ES-I3 (cell line): Measurements from ENCODE around the gene C4orf33.
"Not testable (repeated sequence)": the region's sequence is repeated elsewhere in the genome, so short reads cannot be mapped to it uniquely, and the experiment has no call there.

ENCODE experiments used
- H3K36me3 ChIP-seq: 2 replicates; pipeline ENCODE4 v1.6.1; 2013; ENCODE audit warnings: mild to moderate bottlenecking, low read length, control low read depth, moderate library complexity; ENCODE audit not compliant: insufficient read depth
- H3K4me1 ChIP-seq: 2 replicates; pipeline ENCODE4 v1.6.1; 2013; ENCODE audit warnings: mild to moderate bottlenecking, control low read depth, low read length; ENCODE audit not compliant: insufficient read depth
- H3K9ac ChIP-seq: 2 replicates; pipeline ENCODE4 v1.6.1; 2013; ENCODE audit warnings: low read depth, mild to moderate bottlenecking, low read length, moderate library complexity
- H3K9me3 ChIP-seq: 2 replicates; pipeline ENCODE4 v1.6.1; 2013; ENCODE audit warnings: mild to moderate bottlenecking, low read length, moderate library complexity; ENCODE audit not compliant: control insufficient read depth, insufficient read depth

The C4orf33 gene

GRCh38 chr4:129098531-129099001, 2.6 kb downstream of the C4orf33 start:
- H3K4me1 ChIP-seq, result no peaks in the 10 kb centered on the region
- no peaks in the 10 kb centered on the region for H3K36me3 ChIP-seq
- H3K9me3 ChIP-seq, result no peaks in the 10 kb centered on the region
- no peak overlapping the region for H3K9ac ChIP-seq

DNA sequence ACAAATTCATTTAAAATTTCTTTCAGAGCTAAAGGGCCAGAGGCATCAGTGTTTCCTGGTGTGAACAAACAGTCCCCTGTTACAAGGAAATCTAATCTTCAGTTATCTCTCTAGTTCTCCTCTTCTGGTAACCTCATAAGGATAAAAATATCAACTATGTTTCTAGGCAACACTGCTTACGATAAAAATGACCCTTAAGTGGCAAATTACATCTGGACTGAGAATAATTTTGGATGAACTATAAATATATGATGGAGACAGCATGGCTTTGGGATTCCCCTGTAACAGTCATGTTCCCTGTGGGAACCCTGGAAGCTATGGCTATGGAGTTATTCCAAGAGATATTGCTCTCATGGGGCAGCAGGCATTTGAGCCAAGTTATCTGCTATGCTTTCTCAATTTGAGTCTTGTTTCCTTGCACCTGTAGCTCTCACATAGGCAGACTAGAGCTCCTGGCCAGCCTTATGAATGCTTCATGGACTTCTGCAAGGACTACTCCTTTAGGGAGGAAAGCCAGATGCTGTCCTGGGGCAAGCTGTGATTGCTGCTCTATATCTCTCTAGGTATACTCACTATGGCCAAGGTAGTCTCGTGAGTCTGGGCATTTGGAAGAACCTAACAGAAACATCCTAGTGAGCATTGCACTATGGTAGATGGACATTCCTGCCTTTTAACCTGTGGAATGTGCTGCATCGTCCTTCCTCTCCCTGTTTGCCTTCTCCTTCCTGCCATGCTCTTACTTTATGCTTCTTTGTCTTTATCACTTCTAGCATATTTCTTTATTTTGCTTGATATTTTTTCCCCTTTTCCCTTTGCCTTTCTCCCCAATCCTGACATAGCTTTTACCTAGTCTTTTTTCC, 14.2 kb downstream of the C4orf33 start:
- no peaks in the 10 kb centered on the region for H3K9me3 ChIP-seq
- no peaks in the 10 kb centered on the region for H3K36me3 ChIP-seq
- no peak overlapping the region for H3K9ac ChIP-seq
- H3K4me1 ChIP-seq, result peaks cover 6% of the 10 kb centered on the region; the same call in 1 of the 2 replicates

DNA sequence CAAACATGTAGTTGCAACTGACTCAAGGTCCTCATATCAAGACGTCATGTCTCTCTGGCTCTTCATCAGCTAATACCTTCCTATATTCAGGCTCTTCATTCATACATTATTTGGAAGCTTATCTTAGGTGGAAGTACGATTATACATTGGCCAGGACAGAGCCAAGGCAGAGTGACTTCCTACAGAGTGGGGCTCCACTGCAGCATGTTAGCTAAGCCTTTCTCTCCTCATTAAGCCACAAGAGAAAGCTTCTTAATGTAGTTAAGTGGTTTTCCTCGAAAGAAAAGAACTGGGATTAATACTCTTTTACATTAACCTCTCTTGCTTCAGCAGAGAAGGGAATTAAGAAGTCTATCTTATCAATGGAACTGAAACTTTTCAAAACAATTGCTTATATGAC, 15.0 kb downstream of the C4orf33 start:
- no peak overlapping the region for H3K9ac ChIP-seq
- no peaks in the 10 kb centered on the region for H3K9me3 ChIP-seq
- H3K4me1 ChIP-seq, result peaks cover 6% of the 10 kb centered on the region; the same call in 1 of the 2 replicates
- H3K36me3 ChIP-seq, result no peaks in the 10 kb centered on the region

GRCh38 chr4:129111919-129112318, 16.0 kb downstream of the C4orf33 start:
- Histone ChIP-seq H3K9ac (no peak overlapping the region), H3K36me3 (no peaks in the 10 kb centered on the region), H3K9me3 (no peaks in the 10 kb centered on the region), H3K4me1 (peaks cover 6% of the 10 kb centered on the region; the same call in 1 of the 2 replicates)

GRCh38 chr4:129113434-129113833, 17.5 kb downstream of the C4orf33 start:
- peaks cover 6% of the 10 kb centered on the region; the same call in 1 of the 2 replicates for H3K4me1 ChIP-seq
- no peaks in the 10 kb centered on the region for H3K9me3 ChIP-seq
- no peak overlapping the region for H3K9ac ChIP-seq
- H3K36me3 ChIP-seq, result no peaks in the 10 kb centered on the region

GRCh38 chr4:129113919-129114318, 18.0 kb downstream of the C4orf33 start:
- H3K36me3 ChIP-seq, result no peaks in the 10 kb centered on the region
- H3K4me1 ChIP-seq, result peaks cover 6% of the 10 kb centered on the region; the same call in 1 of the 2 replicates

DNA sequence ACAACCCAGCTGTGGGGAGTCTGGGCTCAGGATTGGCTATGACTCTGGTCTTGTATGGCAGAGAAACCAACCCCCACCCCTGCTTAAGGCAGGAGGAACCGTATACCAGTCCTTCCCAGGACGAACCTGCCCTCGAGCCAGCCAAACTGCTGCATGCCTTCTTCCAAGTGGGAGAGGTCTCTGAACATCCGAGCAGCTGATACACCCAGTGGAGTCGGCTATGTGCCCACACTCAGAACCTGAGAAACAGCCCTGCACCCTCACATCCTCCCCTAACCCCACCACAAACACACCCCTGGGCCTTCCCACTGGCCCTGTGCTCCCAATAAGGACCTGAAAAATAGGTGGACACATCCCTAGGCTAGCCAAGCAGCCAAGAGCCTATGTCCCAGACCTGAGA, 21.8 kb downstream of the C4orf33 start:
- no peaks in the 10 kb centered on the region; the same call in 1 of the 2 replicates for H3K4me1 ChIP-seq
- no peaks in the 10 kb centered on the region for H3K9me3 ChIP-seq
- H3K36me3 ChIP-seq, result no peaks in the 10 kb centered on the region
- no peak overlapping the region for H3K9ac ChIP-seq

More at GRCh38 chr4:129113919-129114318, 18.0 kb downstream of the C4orf33 start:
- H3K9ac ChIP-seq, result no peak overlapping the region
- H3K9me3 ChIP-seq, result no peaks in the 10 kb centered on the region

DNA sequence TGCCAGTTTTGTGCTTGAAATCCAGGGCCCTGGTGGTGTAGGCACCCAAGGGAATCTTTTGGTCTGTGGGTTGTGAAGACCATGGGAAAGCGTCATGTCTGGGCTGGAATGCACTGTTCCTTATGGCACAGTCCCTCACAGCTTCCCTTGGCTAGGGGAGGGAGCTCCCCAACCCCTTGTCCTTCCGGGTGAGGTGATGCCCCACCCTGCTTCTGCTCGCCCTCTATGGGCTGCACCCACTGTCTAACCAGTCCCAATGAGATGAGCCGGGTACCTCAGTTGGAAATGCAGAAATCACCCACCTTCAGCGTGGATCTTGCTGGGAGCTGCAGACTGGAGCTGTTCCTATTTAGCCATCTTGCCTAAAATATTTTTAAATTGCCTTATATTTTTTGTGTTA, 30.7 kb downstream of the C4orf33 start:
- H3K36me3 ChIP-seq, H3K9ac ChIP-seq, H3K4me1 ChIP-seq, H3K9me3 ChIP-seq: not testable (repeated sequence)

DNA sequence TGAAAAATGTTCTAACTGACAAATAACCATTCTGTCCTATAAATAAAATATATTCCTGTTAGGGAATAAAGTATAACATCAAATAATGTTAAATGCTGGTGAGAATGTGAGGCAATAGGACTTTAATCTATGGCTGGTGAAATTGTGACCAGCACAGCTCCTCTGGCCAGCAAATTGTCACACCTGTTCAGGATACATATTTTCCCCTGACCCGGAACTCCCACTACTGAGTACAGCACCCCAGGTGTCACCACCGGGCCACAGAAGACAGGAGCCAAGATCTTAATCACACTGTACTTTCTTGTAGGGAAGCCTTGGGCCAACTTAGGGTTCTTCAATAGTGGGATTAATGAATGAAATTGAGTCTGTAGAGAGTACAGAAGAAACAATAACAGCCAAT, 33.2 kb downstream of the C4orf33 start:
- Histone ChIP-seq H3K9me3 (no peaks in the 10 kb centered on the region), H3K9ac (no peak overlapping the region), H3K4me1 (no peaks in the 10 kb centered on the region), H3K36me3 (no peaks in the 10 kb centered on the region)

DNA sequence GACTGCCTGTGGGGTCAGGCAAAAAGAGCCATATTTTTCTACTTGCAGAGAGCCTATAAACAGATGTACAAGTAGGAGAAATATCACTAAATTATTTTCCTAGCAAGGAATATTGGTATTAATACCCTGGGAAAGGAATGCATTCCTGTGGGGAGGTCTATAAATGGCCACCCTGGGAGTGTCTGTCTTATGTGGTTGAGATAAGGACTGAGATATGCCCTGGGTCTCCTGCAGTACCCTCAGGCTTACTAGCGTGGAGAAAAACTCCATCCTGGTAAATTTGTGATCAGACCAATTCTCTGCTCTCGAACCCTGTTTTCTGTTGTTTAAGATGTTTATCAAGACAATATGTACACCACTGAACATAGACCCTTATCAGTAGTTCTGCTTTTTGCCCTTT, 35.4 kb downstream of the C4orf33 start:
- Histone ChIP-seq H3K9ac (no peak overlapping the region), H3K36me3 (no peaks in the 10 kb centered on the region), H3K4me1 (no peaks in the 10 kb centered on the region), H3K9me3 (no peaks in the 10 kb centered on the region)

GRCh38 chr4:129136433-129136832, 40.5 kb downstream of the C4orf33 start:
- no peaks in the 10 kb centered on the region for H3K36me3 ChIP-seq
- peaks cover 5% of the 10 kb centered on the region; the same call in 1 of the 2 replicates for H3K4me1 ChIP-seq
- no peak overlapping the region for H3K9ac ChIP-seq
- H3K9me3 ChIP-seq, result no peaks in the 10 kb centered on the region

DNA sequence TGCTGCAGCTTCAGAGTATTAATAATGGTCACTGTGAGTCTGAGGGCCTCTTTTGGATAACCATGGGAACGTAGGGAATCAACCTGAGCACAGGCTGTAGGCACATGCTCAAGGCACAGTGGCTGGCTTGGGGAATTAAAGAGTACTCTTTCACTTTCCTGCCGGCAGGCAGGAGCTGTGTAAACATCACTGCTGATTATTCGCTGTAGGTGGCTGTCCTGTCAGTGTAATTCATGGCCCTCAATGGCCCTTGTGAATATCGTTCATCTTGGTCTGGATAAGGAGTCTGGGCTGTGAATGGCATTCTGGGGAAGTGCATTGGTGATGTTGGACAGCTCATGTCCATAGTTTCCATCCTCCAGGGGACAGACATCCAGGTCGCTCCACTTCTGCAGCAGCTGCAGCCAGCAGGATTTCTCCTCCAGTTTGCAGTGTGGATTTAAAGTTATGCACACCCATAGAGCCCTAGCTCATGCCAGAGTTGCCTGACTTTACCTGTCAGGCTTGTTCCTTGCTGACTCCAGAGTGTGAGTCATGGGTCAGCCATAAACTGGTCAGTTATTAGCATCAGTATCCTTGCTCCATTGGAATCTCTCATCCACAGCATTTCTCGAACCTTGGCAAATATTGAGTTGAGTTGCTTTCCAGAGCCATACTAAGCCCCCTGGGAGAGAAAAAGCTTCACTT, 43.0 kb downstream of the C4orf33 start:
- Histone ChIP-seq H3K36me3 (no peaks in the 10 kb centered on the region), H3K9ac (no peak overlapping the region), H3K4me1 (peaks cover 5% of the 10 kb centered on the region; the same call in 1 of the 2 replicates), H3K9me3 (no peaks in the 10 kb centered on the region)

- Histone ChIP-seq H3K4me1 (peaks cover 5% of the 10 kb centered on the region; the same call in 1 of the 2 replicates), H3K9me3 (no peaks in the 10 kb centered on the region), H3K36me3 (no peaks in the 10 kb centered on the region), H3K9ac (no peak overlapping the region)
Measured at GRCh38 chr4:129140521-129140920, 44.6 kb downstream of the C4orf33 start.

DNA sequence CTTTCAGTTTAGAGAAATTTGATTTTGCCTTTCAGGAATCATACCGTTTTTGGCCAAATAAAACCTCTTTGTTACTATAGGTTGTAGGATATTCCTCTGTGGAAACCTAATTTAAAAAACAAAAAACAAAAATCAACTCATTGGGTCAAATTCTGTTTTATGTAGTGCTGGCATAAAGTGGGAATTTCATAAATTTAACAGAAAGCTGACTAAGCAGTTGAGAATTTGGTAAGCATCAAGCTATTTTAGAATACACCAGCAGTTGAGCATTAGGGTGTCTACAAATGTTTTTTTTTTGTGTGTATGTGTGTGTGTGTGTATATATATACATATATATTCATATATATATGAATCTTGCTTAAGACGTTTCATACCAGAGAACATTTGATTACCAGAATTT, 47.4 kb downstream of the C4orf33 start:
- Histone ChIP-seq H3K9ac (no peak overlapping the region), H3K36me3 (no peaks in the 10 kb centered on the region), H3K9me3 (no peaks in the 10 kb centered on the region), H3K4me1 (peaks cover 5% of the 10 kb centered on the region; the same call in 1 of the 2 replicates)
